ENCODE results near the gene THBS4.

DNA sequence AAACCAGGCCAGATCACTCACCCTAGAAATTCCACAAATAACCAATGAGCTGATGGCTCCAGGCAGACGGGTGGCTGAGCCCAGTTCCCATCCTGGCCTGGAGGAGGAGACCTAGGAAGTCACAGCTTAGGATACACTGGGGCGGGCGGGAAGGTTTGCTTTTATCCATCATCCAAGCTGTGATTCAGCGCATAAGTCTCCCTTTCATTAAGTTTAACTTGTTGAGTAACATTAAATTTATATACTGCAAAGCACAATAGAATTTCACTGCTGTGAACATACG is 55.7 kb downstream of the THBS4 start:
- no peak for TF ChIP-seq CHD2 (IDR thresholded peaks at IDR 0.05; ENCODE audit: low read length, partially characterized antibody)
- no peak for TF ChIP-seq EP300 (IDR thresholded peaks at IDR 0.05; ENCODE audit: borderline replicate concordance in 1 of 2, low read depth in 1 of 2, low read length in 1 of 2)
- TF ChIP-seq POLR2AphosphoS5 (IDR thresholded peaks at IDR 0.05; ENCODE audit: low read depth, low read length): no peak
- no peak for TF ChIP-seq CTCF (IDR thresholded peaks at IDR 0.05)
- no peak for TF ChIP-seq MXI1 (IDR thresholded peaks at IDR 0.05; ENCODE audit: low read depth, low read length)
- no peak for TF ChIP-seq RFX5 (IDR thresholded peaks at IDR 0.05; ENCODE audit: low read length)
- TF ChIP-seq YY1 (IDR thresholded peaks at IDR 0.05; ENCODE audit: low read depth): no peak
- no peak for TF ChIP-seq TEAD4 (IDR thresholded peaks at IDR 0.05; ENCODE audit: borderline replicate concordance, insufficient read depth)
- no peak for TF ChIP-seq TAF1 (IDR thresholded peaks at IDR 0.05; ENCODE audit: borderline replicate concordance, low read depth, low read length)
- no peak for TF ChIP-seq TCF12 (IDR thresholded peaks at IDR 0.05)
- TF ChIP-seq JUND (IDR thresholded peaks at IDR 0.05): no peak
- TF ChIP-seq RAD21 (IDR thresholded peaks at IDR 0.05; ENCODE audit: low read length): no peak
- no peak for TF ChIP-seq EZH2phosphoT487 (IDR thresholded peaks at IDR 0.05; ENCODE audit: borderline replicate concordance, low read depth)
- no peak for TF ChIP-seq SMC3 (IDR thresholded peaks at IDR 0.05; ENCODE audit: low read depth, low read length)

All from SK-N-SH (cell line).